ENCODE results near the gene RANBP1. TPM values are rescaled to one million over a fixed set of nuclear protein-coding genes. Genes with fewer than 3 reads are reported as not detected.

RANBP1 gene
- total and polyA plus RNA-seq, 9 of the 15 experiments (the other 6 are each of a cell fraction or from before 2014, with no cell fraction given) = 162 to 2,891 (median 1,289) TPM

DNA sequence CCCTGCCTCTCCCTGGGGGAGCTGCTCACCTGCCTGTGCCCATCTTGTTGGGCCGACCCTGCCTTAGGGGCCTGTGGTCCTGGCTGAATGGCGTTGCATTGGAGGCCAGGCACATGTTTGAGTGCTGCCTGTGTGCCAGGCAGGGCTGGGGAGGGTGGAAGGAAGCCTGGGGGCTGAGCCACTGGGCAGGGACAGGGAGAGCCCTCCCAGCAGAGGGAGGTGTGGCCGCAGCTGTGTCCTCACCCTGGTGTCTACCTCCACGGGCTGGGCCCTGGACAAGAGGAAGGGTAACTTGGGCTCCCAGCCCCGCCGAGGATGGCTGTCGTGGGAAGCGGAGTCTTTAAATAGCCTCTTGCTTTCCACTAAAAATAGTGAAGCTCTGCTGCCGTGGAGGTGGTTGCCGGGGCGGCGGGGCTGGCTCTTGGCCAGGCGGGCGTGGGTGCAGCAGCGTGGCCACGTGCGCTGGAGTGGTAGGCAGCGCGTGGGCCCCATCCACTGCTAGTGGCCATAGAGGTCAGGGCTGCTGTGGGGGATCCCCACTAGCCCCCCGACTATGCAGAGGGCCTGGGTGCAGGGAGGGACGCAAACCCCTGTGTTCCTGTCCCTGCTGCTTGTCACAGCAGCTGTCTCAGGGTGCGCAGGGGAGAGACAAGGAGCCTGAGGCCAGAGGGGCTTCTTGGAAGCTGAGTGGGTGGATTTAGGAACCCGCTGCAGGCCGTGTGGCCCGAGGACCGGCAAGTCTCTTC lies 21.9 kb downstream of the RANBP1 start (continued):
- TF ChIP-seq XRCC4 (IDR thresholded peaks at IDR 0.05; ENCODE audit: extremely low read depth, insufficient read depth, insufficient read length) = no peak
- TF ChIP-seq, protein P1, sequence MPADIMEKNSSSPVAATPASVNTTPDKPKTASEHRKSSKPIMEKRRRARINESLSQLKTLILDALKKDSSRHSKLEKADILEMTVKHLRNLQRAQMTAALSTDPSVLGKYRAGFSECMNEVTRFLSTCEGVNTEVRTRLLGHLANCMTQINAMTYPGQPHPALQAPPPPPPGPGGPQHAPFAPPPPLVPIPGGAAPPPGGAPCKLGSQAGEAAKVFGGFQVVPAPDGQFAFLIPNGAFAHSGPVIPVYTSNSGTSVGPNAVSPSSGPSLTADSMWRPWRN (IDR thresholded peaks at IDR 0.05; ENCODE audit: low read depth) = no peak
- TF ChIP-seq, protein P2, sequence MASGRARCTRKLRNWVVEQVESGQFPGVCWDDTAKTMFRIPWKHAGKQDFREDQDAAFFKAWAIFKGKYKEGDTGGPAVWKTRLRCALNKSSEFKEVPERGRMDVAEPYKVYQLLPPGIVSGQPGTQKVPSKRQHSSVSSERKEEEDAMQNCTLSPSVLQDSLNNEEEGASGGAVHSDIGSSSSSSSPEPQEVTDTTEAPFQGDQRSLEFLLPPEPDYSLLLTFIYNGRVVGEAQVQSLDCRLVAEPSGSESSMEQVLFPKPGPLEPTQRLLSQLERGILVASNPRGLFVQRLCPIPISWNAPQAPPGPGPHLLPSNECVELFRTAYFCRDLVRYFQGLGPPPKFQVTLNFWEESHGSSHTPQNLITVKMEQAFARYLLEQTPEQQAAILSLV (tag; IDR thresholded peaks at IDR 0.05) = no peak
- 0 out of 2 replicates have a peak, but pooled peaks have one; percentile 53 for TF ChIP-seq PRMT5 (CRISPR knock-in tag; IDR thresholded peaks at IDR 0.05)
- TF ChIP-seq NONO (IDR thresholded peaks at IDR 0.05; ENCODE audit: low read depth in 2 of 2, low read length in 1 of 2) = no peak
- no peak for TF ChIP-seq GATA2 (CRISPR knock-in tag; IDR thresholded peaks at IDR 0.05)
- TF ChIP-seq HCFC1 (IDR thresholded peaks at IDR 0.05; ENCODE audit: low read depth, low read length) = 0 out of 2 replicates have a peak, but pooled peaks have one; percentile 4
- TF ChIP-seq ILF3 (IDR thresholded peaks at IDR 0.05; ENCODE audit: borderline replicate concordance) = no peak
- TF ChIP-seq SNRNP70 (optimal IDR thresholded peaks at IDR 0.05; ENCODE audit: low read depth, low read length) = no peak
- TF ChIP-seq, protein P3, sequence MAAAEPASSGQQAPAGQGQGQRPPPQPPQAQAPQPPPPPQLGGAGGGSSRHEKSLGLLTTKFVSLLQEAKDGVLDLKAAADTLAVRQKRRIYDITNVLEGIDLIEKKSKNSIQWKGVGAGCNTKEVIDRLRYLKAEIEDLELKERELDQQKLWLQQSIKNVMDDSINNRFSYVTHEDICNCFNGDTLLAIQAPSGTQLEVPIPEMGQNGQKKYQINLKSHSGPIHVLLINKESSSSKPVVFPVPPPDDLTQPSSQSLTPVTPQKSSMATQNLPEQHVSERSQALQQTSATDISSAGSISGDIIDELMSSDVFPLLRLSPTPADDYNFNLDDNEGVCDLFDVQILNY (CRISPR knock-in tag; IDR thresholded peaks at IDR 0.05) = no peak
- TF ChIP-seq, protein P4, sequence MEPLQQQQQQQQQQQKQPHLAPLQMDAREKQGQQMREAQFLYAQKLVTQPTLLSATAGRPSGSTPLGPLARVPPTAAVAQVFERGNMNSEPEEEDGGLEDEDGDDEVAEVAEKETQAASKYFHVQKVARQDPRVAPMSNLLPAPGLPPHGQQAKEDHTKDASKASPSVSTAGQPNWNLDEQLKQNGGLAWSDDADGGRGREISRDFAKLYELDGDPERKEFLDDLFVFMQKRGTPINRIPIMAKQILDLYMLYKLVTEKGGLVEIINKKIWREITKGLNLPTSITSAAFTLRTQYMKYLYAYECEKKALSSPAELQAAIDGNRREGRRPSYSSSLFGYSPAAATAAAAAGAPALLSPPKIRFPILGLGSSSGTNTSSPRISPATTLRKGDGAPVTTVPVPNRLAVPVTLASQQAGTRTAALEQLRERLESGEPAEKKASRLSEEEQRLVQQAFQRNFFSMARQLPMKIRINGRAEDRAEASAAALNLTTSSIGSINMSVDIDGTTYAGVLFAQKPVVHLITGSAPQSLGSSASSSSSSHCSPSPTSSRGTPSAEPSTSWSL (CRISPR knock-in tag; IDR thresholded peaks at IDR 0.05; ENCODE audit: borderline replicate concordance) = 0 out of 2 replicates have a peak, but pooled peaks have one; percentile 29
- TF ChIP-seq, protein P5, sequence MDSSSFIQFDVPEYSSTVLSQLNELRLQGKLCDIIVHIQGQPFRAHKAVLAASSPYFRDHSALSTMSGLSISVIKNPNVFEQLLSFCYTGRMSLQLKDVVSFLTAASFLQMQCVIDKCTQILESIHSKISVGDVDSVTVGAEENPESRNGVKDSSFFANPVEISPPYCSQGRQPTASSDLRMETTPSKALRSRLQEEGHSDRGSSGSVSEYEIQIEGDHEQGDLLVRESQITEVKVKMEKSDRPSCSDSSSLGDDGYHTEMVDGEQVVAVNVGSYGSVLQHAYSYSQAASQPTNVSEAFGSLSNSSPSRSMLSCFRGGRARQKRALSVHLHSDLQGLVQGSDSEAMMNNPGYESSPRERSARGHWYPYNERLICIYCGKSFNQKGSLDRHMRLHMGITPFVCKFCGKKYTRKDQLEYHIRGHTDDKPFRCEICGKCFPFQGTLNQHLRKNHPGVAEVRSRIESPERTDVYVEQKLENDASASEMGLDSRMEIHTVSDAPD (CRISPR knock-in tag; IDR thresholded peaks at IDR 0.05) = no peak
- TF ChIP-seq ZNF408 (CRISPR knock-in tag; IDR thresholded peaks at IDR 0.05; ENCODE audit: low read depth) = peak; percentile 71; the same call in 1 of the 2 replicates
- TF ChIP-seq, protein P6, sequence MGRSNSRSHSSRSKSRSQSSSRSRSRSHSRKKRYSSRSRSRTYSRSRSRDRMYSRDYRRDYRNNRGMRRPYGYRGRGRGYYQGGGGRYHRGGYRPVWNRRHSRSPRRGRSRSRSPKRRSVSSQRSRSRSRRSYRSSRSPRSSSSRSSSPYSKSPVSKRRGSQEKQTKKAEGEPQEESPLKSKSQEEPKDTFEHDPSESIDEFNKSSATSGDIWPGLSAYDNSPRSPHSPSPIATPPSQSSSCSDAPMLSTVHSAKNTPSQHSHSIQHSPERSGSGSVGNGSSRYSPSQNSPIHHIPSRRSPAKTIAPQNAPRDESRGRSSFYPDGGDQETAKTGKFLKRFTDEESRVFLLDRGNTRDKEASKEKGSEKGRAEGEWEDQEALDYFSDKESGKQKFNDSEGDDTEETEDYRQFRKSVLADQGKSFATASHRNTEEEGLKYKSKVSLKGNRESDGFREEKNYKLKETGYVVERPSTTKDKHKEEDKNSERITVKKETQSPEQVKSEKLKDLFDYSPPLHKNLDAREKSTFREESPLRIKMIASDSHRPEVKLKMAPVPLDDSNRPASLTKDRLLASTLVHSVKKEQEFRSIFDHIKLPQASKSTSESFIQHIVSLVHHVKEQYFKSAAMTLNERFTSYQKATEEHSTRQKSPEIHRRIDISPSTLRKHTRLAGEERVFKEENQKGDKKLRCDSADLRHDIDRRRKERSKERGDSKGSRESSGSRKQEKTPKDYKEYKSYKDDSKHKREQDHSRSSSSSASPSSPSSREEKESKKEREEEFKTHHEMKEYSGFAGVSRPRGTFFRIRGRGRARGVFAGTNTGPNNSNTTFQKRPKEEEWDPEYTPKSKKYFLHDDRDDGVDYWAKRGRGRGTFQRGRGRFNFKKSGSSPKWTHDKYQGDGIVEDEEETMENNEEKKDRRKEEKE (IDR thresholded peaks at IDR 0.05; ENCODE audit: borderline replicate concordance in 1 of 2, control insufficient read depth in 1 of 2, low read depth in 2 of 2, low read length in 1 of 2) = no peak
- TF ChIP-seq, protein P7, sequence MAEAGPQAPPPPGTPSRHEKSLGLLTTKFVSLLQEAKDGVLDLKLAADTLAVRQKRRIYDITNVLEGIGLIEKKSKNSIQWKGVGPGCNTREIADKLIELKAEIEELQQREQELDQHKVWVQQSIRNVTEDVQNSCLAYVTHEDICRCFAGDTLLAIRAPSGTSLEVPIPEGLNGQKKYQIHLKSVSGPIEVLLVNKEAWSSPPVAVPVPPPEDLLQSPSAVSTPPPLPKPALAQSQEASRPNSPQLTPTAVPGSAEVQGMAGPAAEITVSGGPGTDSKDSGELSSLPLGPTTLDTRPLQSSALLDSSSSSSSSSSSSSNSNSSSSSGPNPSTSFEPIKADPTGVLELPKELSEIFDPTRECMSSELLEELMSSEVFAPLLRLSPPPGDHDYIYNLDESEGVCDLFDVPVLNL (CRISPR knock-in tag; IDR thresholded peaks at IDR 0.05; ENCODE audit: low read depth) = no peak

All from K562 (cell line).